Measurements from ENCODE around the gene VHLL.

VHLL gene

GRCh38 chr1:156270314-156270713 lies 28.8 kb downstream of the VHLL start:
- Histone ChIP-seq H3K27ac (ENCODE audit: poor library complexity, severe bottlenecking) (no peak overlapping the region), H3K9me3 (ENCODE audit: severe bottlenecking) (no peaks in the 10 kb centered on the region), H3K4me1 (ENCODE audit: insufficient read depth, poor library complexity, severe bottlenecking) (no peaks in the 10 kb centered on the region), H3K36me3 (ENCODE audit: low read depth) (peaks cover 91% of the 10 kb centered on the region), H3K27me3 (ENCODE audit: insufficient read depth, poor library complexity, severe bottlenecking) (no peaks in the 10 kb centered on the region), H3K4me3 (ENCODE audit: severe bottlenecking) (no peak overlapping the region)
- no peak for TF ChIP-seq CTCF (IDR thresholded peaks at IDR 0.05; ENCODE audit: poor library complexity, severe bottlenecking)
- no peak for DNase-seq (ENCODE audit: low spot score)
- peak; percentile 40; the same call in 2 of the 3 replicates for ATAC-seq (ENCODE audit: low read depth)

GRCh38 chr1:156268336-156268735 lies 30.8 kb downstream of the VHLL start:
- Histone ChIP-seq H3K9me3 (ENCODE audit: severe bottlenecking) (no peaks in the 10 kb centered on the region), H3K4me3 (ENCODE audit: severe bottlenecking) (no peak overlapping the region), H3K4me1 (ENCODE audit: insufficient read depth, poor library complexity, severe bottlenecking) (peaks cover 5% of the 10 kb centered on the region), H3K36me3 (ENCODE audit: low read depth) (peaks cover 89% of the 10 kb centered on the region), H3K27me3 (ENCODE audit: insufficient read depth, poor library complexity, severe bottlenecking) (no peaks in the 10 kb centered on the region), H3K27ac (ENCODE audit: poor library complexity, severe bottlenecking) (no peak overlapping the region)
- ATAC-seq (ENCODE audit: low read depth) (no peak), DNase-seq (ENCODE audit: low spot score) (no peak)
- no peak for TF ChIP-seq CTCF (IDR thresholded peaks at IDR 0.05; ENCODE audit: poor library complexity, severe bottlenecking)

GRCh38 chr1:156266051-156266450 lies 33.1 kb downstream of the VHLL start:
- ATAC-seq (ENCODE audit: low read depth): no peak
- Histone ChIP-seq H3K9me3 (ENCODE audit: severe bottlenecking) (no peaks in the 10 kb centered on the region), H3K27me3 (ENCODE audit: insufficient read depth, poor library complexity, severe bottlenecking) (no peaks in the 10 kb centered on the region), H3K4me3 (ENCODE audit: severe bottlenecking) (no peak overlapping the region), H3K27ac (ENCODE audit: poor library complexity, severe bottlenecking) (no peak overlapping the region), H3K4me1 (ENCODE audit: insufficient read depth, poor library complexity, severe bottlenecking) (peaks cover 19% of the 10 kb centered on the region), H3K36me3 (ENCODE audit: low read depth) (peaks cover 91% of the 10 kb centered on the region)
- no peak for TF ChIP-seq CTCF (IDR thresholded peaks at IDR 0.05; ENCODE audit: poor library complexity, severe bottlenecking)
- DNase-seq (ENCODE audit: low spot score): no peak

- H3K36me3 ChIP-seq (ENCODE audit: low read depth): peaks cover 95% of the 10 kb centered on the region
- peak overlapping the region; percentile 61 for H3K27ac ChIP-seq (ENCODE audit: poor library complexity, severe bottlenecking)
- no peaks in the 10 kb centered on the region for H3K27me3 ChIP-seq (ENCODE audit: insufficient read depth, poor library complexity, severe bottlenecking)
- H3K4me3 ChIP-seq (ENCODE audit: severe bottlenecking): no peak overlapping the region
- no peak for TF ChIP-seq CTCF (IDR thresholded peaks at IDR 0.05; ENCODE audit: poor library complexity, severe bottlenecking)
- ATAC-seq (ENCODE audit: low read depth) (no peak), DNase-seq (ENCODE audit: low spot score) (no peak)
- no peaks in the 10 kb centered on the region for H3K9me3 ChIP-seq (ENCODE audit: severe bottlenecking)
- peaks cover 25% of the 10 kb centered on the region for H3K4me1 ChIP-seq (ENCODE audit: insufficient read depth, poor library complexity, severe bottlenecking)
Measured at GRCh38 chr1:156263288-156263655, 35.8 kb downstream of the VHLL start.

- H3K9me3 ChIP-seq (ENCODE audit: severe bottlenecking): no peaks in the 10 kb centered on the region
- DNase-seq (ENCODE audit: low spot score) (no peak), ATAC-seq (ENCODE audit: low read depth) (peak; percentile 78)
- TF ChIP-seq CTCF (IDR thresholded peaks at IDR 0.05; ENCODE audit: poor library complexity, severe bottlenecking): no peak
- no peak overlapping the region for H3K4me3 ChIP-seq (ENCODE audit: severe bottlenecking)
- H3K27ac ChIP-seq (ENCODE audit: poor library complexity, severe bottlenecking): peak overlapping the region; percentile 61
- H3K27me3 ChIP-seq (ENCODE audit: insufficient read depth, poor library complexity, severe bottlenecking): no peaks in the 10 kb centered on the region
- H3K4me1 ChIP-seq (ENCODE audit: insufficient read depth, poor library complexity, severe bottlenecking): peaks cover 25% of the 10 kb centered on the region
- peaks cover 95% of the 10 kb centered on the region for H3K36me3 ChIP-seq (ENCODE audit: low read depth)
Measured at GRCh38 chr1:156262461-156263287, 36.4 kb downstream of the VHLL start.
